ENCODE measurements around the gene ZNF366.

ZNF366 gene

DNA sequence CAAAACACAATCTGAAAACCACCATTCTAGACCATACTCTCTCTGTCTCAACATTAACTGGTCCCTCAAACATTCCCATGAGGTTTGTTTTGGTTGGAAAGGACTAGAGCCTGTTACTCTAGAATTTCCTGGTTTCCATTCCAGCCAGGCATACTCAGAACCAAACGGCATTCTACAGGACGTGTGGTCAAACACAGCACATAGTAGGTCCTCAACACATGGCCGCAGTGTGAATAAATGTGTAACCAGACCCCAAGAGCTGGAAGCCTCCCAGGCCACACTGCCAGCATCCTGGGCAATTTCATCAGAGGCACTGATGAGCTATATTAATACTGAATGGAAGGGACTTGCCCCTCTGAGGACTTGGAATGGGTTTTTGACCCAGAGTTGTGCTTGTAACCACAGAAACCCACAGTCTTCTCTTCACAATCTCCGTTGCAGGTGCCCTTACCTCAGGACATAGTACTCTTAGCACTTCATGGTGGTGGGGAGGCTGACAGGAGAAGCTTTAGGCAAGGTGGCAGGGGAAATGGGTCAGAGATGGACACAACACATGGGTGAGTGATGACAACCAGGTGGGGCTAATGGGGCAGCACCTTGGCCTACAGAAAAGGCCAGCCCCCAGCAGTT lies 66.0 kb downstream of the ZNF366 start:
- no peaks in the 10 kb centered on the region for H3K9me3 ChIP-seq (ENCODE audit: control insufficient read depth, low read length)
- H3K27ac ChIP-seq (ENCODE audit: low read depth, low read length, severe bottlenecking): no peak overlapping the region
- WGBS, 2 experiments (ENCODE audit: insufficient coverage in 2 of 2): 92 to 97% methylated on average over 3 of the region's 4 CpGs
- peaks cover 7% of the 10 kb centered on the region for H3K4me1 ChIP-seq (ENCODE audit: control insufficient read depth, insufficient read depth, low read length, poor library complexity, severe bottlenecking)
- H3K36me3 ChIP-seq (ENCODE audit: control insufficient read depth, insufficient read depth, low read length): no peaks in the 10 kb centered on the region
- H3K4me3 ChIP-seq (ENCODE audit: extremely low read depth, insufficient read depth, low read length, poor library complexity, severe bottlenecking): no peak overlapping the region

GRCh38 chr5:72440207-72440638 lies 67.0 kb downstream of the ZNF366 start:
- 100% methylated on average over 1 of the region's 1 CpG; no CpG with 5 or more reads in 1 of the 2 experiments for WGBS, 2 experiments (ENCODE audit: insufficient coverage in 2 of 2)
- Histone ChIP-seq H3K4me3 (ENCODE audit: extremely low read depth, insufficient read depth, low read length, poor library complexity, severe bottlenecking) (no peak overlapping the region), H3K27ac (ENCODE audit: low read depth, low read length, severe bottlenecking) (no peak overlapping the region), H3K9me3 (ENCODE audit: control insufficient read depth, low read length) (no peaks in the 10 kb centered on the region), H3K36me3 (ENCODE audit: control insufficient read depth, insufficient read depth, low read length) (no peaks in the 10 kb centered on the region), H3K4me1 (ENCODE audit: control insufficient read depth, insufficient read depth, low read length, poor library complexity, severe bottlenecking) (peaks cover 7% of the 10 kb centered on the region)

DNA sequence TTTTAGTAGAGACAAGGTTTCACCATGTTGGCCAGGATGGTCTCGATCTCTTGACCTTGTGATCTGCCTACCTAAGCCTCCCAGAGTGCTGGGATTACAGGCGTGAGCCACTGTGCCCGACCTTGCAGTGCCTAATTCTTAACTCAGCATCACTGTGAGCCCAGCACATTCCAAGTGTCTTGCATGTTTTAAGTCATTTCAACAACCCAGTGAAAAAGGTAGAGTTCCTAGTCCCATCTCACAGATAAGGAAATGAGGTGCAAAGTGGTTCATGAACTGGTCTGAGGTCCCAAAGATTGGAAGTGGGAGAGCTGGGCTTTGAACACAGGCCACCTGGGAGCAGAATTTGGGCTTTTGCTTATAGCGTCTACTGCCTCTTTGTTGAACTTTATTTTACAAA lies 68.0 kb downstream of the ZNF366 start:
- no peaks in the 10 kb centered on the region for H3K36me3 ChIP-seq (ENCODE audit: control insufficient read depth, insufficient read depth, low read length)
- 75 to 93% methylated on average over 3 to 4 of the region's 4 CpGs for WGBS, 2 experiments (ENCODE audit: insufficient coverage in 2 of 2)

DNA sequence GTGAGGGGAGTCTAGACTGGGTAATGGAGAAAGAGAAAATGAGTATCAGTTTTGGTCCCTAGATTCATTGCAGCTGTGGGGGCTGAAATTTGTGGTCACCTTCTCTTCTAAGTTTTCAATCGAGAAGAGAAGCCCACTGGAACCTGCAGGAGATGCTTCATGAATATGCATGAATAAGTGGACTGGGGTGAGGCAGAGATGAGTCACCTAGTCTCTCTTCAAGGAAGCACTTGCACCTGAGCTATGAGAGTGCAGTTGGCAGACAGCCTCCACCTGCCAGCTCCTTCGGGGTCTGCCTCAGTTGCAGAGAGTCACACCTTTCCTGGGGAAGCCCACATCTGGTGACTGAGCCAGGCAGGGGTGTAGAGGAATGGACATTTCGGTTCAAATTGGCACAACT lies 69.1 kb downstream of the ZNF366 start:
- no peak overlapping the region for H3K4me3 ChIP-seq (ENCODE audit: extremely low read depth, insufficient read depth, low read length, poor library complexity, severe bottlenecking)
- H3K36me3 ChIP-seq (ENCODE audit: control insufficient read depth, insufficient read depth, low read length): no peaks in the 10 kb centered on the region
- peaks cover 7% of the 10 kb centered on the region for H3K4me1 ChIP-seq (ENCODE audit: control insufficient read depth, insufficient read depth, low read length, poor library complexity, severe bottlenecking)
- 81 to 97% methylated on average over 3 of the region's 3 CpGs for WGBS, 2 experiments (ENCODE audit: insufficient coverage in 2 of 2)
- no peaks in the 10 kb centered on the region for H3K9me3 ChIP-seq (ENCODE audit: control insufficient read depth, low read length)
- H3K27ac ChIP-seq (ENCODE audit: low read depth, low read length, severe bottlenecking): no peak overlapping the region

More for the DNA sequence above, 68.0 kb downstream of the ZNF366 start:
- Histone ChIP-seq H3K4me1 (ENCODE audit: control insufficient read depth, insufficient read depth, low read length, poor library complexity, severe bottlenecking) (peaks cover 7% of the 10 kb centered on the region), H3K4me3 (ENCODE audit: extremely low read depth, insufficient read depth, low read length, poor library complexity, severe bottlenecking) (no peak overlapping the region), H3K9me3 (ENCODE audit: control insufficient read depth, low read length) (no peaks in the 10 kb centered on the region), H3K27ac (ENCODE audit: low read depth, low read length, severe bottlenecking) (no peak overlapping the region)

DNA sequence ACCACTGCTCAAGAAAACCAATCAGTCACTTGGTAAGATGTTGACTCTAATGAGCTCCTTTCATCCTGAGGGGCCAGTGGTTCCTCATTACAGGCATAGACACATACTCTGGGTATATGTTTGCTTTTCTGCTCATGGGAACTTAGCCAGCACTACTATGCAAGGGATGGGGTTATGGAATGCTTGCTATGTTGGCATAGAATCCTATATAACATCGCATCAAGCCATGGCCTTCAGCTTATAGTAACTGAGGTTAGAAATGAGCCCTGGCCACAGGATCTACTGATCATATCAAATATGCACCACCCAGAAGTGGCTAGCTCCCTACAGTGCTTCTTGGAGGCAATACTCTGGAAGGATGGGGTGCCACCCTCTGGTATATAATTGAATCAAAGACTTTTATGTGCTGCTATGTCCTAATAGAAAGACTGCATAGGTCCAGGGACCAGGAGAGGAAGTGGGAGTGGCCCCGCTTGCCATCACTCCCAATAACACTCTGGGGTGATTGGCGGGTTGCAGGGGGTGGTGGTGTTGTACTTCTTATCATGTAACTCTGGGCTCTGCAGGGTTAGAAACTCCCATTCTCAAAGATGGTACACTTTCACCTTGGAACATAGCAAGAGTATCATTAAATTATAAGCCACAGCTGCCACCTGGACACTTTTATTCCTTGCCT lies 70.3 kb downstream of the ZNF366 start:
- Histone ChIP-seq H3K36me3 (ENCODE audit: control insufficient read depth, insufficient read depth, low read length) (no peaks in the 10 kb centered on the region), H3K4me1 (ENCODE audit: control insufficient read depth, insufficient read depth, low read length, poor library complexity, severe bottlenecking) (peaks cover 2% of the 10 kb centered on the region), H3K9me3 (ENCODE audit: control insufficient read depth, low read length) (no peaks in the 10 kb centered on the region), H3K4me3 (ENCODE audit: extremely low read depth, insufficient read depth, low read length, poor library complexity, severe bottlenecking) (no peak overlapping the region), H3K27ac (ENCODE audit: low read depth, low read length, severe bottlenecking) (no peak overlapping the region)
- 100% methylated on average over 1 of the region's 3 CpGs for WGBS, 2 experiments (ENCODE audit: insufficient coverage in 2 of 2)

DNA sequence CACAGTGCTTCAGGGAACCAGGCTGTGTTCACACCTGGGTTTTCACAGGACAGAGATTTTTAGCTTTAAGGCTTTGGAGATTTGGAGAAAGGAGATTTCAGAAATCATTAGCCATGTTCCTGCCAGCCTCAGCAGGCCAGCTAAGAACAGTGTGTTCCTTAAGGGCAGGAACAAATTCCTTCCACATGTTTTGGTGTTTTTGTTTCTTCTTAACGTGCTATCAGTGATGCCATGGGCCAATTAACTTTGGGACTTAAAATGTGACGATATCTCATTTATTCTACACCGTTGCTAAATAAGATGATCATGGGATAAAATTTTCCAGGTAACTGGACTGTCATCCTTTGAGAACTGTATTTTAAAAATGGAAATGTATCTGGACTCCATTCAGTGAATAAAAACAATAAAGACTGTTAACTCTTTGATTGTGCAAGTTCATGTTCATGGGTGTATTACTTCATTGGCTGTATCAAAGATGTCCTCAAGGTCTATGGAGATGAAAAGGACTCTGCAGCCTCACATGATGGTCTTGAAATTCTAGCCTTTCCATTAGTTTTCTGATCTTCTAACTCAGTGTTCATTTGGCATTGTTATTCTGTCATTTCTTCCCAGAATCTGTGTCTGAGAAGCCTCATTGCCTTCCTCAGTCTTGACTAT lies 72.3 kb downstream of the ZNF366 start:
- Histone ChIP-seq H3K36me3 (ENCODE audit: control insufficient read depth, insufficient read depth, low read length) (no peaks in the 10 kb centered on the region), H3K4me3 (ENCODE audit: extremely low read depth, insufficient read depth, low read length, poor library complexity, severe bottlenecking) (no peak overlapping the region), H3K4me1 (ENCODE audit: control insufficient read depth, insufficient read depth, low read length, poor library complexity, severe bottlenecking) (no peaks in the 10 kb centered on the region), H3K27ac (ENCODE audit: low read depth, low read length, severe bottlenecking) (no peak overlapping the region), H3K9me3 (ENCODE audit: control insufficient read depth, low read length) (no peaks in the 10 kb centered on the region)
- 71 to 79% methylated on average over 1 to 3 of the region's 3 CpGs for WGBS, 2 experiments (ENCODE audit: insufficient coverage in 2 of 2)

GRCh38 chr5:72434056-72434780 lies 73.0 kb downstream of the ZNF366 start:
- H3K4me1 ChIP-seq (ENCODE audit: control insufficient read depth, insufficient read depth, low read length, poor library complexity, severe bottlenecking): no peaks in the 10 kb centered on the region
- no peak overlapping the region for H3K4me3 ChIP-seq (ENCODE audit: extremely low read depth, insufficient read depth, low read length, poor library complexity, severe bottlenecking)
- 73 to 89% methylated on average over 3 of the region's 5 CpGs for WGBS, 2 experiments (ENCODE audit: insufficient coverage in 2 of 2)
- H3K27ac ChIP-seq (ENCODE audit: low read depth, low read length, severe bottlenecking): no peak overlapping the region
- no peaks in the 10 kb centered on the region for H3K36me3 ChIP-seq (ENCODE audit: control insufficient read depth, insufficient read depth, low read length)
- H3K9me3 ChIP-seq (ENCODE audit: control insufficient read depth, low read length): no peaks in the 10 kb centered on the region

DNA sequence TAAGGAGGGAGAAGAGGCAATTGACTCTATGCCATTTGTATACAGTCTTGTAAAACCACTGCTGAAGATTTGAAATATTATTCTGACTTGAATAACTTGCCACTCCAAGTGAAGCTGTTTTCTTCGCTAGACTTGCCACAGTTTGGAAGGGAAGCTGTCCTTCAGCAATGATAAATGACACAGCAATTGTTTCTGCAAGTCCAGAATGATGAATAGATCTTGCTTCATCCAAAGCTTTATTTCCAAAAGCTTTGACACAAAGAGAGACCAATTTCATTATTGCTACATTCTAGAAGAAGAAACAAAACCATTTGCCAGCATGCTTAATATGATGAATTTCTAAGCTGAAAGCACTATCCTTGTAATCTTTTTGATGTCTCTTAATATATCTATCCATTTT lies 73.7 kb downstream of the ZNF366 start:
- Histone ChIP-seq H3K27ac (ENCODE audit: low read depth, low read length, severe bottlenecking) (no peak overlapping the region), H3K9me3 (ENCODE audit: control insufficient read depth, low read length) (no peaks in the 10 kb centered on the region), H3K36me3 (ENCODE audit: control insufficient read depth, insufficient read depth, low read length) (no peaks in the 10 kb centered on the region), H3K4me3 (ENCODE audit: extremely low read depth, insufficient read depth, low read length, poor library complexity, severe bottlenecking) (no peak overlapping the region), H3K4me1 (ENCODE audit: control insufficient read depth, insufficient read depth, low read length, poor library complexity, severe bottlenecking) (no peaks in the 10 kb centered on the region)
- WGBS, 2 experiments (ENCODE audit: insufficient coverage in 2 of 2): 92 to 100% methylated on average over 1 of the region's 1 CpG

- H3K27ac ChIP-seq (ENCODE audit: low read depth, low read length, severe bottlenecking): no peak overlapping the region
- no peak overlapping the region for H3K4me3 ChIP-seq (ENCODE audit: extremely low read depth, insufficient read depth, low read length, poor library complexity, severe bottlenecking)
- H3K36me3 ChIP-seq (ENCODE audit: control insufficient read depth, insufficient read depth, low read length): no peaks in the 10 kb centered on the region
- H3K4me1 ChIP-seq (ENCODE audit: control insufficient read depth, insufficient read depth, low read length, poor library complexity, severe bottlenecking): no peaks in the 10 kb centered on the region
- 50 to 83% methylated on average over 1 of the region's 1 CpG for WGBS, 2 experiments (ENCODE audit: insufficient coverage in 2 of 2)
- H3K9me3 ChIP-seq (ENCODE audit: control insufficient read depth, low read length): no peaks in the 10 kb centered on the region
Measured at GRCh38 chr5:72428669-72429068, 78.5 kb downstream of the ZNF366 start.

DNA sequence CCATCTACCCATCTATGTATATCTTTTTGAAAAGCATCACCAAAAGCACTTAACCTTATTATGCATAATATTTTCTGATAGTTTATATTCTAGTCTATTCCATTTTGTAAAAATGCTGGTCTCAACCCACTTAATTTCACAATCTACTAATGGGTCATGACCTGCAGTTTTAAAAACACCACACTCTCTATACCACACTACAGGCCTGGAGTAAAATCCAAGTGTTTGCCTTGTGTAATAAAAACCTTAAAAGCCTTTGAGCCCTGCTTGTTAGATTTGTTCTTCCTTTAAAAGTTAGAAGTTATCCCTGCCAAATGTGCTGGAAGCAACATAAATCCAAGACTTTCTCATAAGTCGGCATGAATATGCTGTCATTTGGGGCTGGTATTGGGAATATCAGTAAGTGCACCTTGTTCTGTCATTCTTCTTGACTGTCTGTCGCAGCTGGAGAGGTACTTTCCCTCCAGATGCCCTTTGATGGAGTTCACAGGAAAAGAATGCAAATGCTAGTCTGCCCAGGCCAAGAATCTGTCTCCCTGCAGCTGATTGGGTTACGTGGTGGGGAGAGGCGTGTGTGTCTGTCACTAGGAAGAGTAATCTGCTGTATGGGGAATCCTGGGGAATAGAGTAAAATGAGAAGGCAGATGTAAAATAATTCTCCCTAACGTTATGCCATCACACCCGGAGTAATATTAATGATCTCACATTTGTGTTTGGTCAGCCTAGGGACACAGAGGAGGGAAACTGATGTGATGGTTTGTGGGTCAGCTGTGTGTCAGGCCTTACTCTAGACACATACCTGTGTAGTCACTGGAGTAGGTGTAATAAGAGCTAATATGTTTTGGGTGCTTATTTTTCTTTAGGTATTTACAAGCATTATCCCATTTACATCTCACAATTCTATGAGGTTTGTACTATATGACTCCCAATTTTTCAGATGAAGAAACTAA lies 79.4 kb downstream of the ZNF366 start:
- no peak overlapping the region for H3K27ac ChIP-seq (ENCODE audit: low read depth, low read length, severe bottlenecking)
- H3K9me3 ChIP-seq (ENCODE audit: control insufficient read depth, low read length): no peaks in the 10 kb centered on the region
- no peaks in the 10 kb centered on the region for H3K4me1 ChIP-seq (ENCODE audit: control insufficient read depth, insufficient read depth, low read length, poor library complexity, severe bottlenecking)
- 51 to 56% methylated on average over 4 of the region's 6 CpGs for whole genome bisulfite sequencing, 2 experiments (ENCODE audit: insufficient coverage in 2 of 2)
- no peak overlapping the region for H3K4me3 ChIP-seq (ENCODE audit: extremely low read depth, insufficient read depth, low read length, poor library complexity, severe bottlenecking)
- no peaks in the 10 kb centered on the region for H3K36me3 ChIP-seq (ENCODE audit: control insufficient read depth, insufficient read depth, low read length)
